Adipose tissue (tissue), 3 donors: Measurements from ENCODE around the gene DTHD1. TPM values are rescaled to one million over a fixed set of nuclear protein-coding genes. Genes with fewer than 3 reads are reported as not detected.

ENCODE experiments used
- H3K27ac ChIP-seq: one replicate; pipeline ENCODE4 v1.5.1; 2013; ENCODE audit warnings: low read depth, low read length
- WGBS, 3 donors: extraction: QIAGEN DNeasy Blood & Tissue Kit; methylation state at CpG; one replicate each; pipeline ENCODE4 v1.1.7; 2013; 5-methylcytosine and 5-hydroxymethylcytosine counted together
- polyA plus RNA-seq, 3 donors: library from polyadenylated mRNA; stranded (reverse); fragments of 200-250 nt; gene quantifications; one replicate each; pipeline ENCODE4 v1.2.3, GENCODE V29; 2013
- donor health status: healthy with polysubstance abuse.
- donor health status: Bipolar disorder and iron deficiency.
- donor health status: healthy.

DTHD1 gene
- polyA plus RNA-seq, 3 donors, result 0.15 TPM; not detected in 2

- H3K27ac ChIP-seq, result no peak overlapping the region
- WGBS, 3 donors, result 97 to 99% (median 98%) methylated on average over 2 of the region's 2 CpGs
Observed at GRCh38 chr4:36264207-36264826, 17.1 kb upstream of the DTHD1 start.

GRCh38 chr4:36267486-36268268 lies 13.7 kb upstream of the DTHD1 start:
- H3K27ac ChIP-seq, result no peak overlapping the region
- 57 to 61% (median 61%) methylated on average over 2 of the region's 2 CpGs for WGBS, 3 donors

- no peak overlapping the region for H3K27ac ChIP-seq
- WGBS, 3 donors, result 80 to 89% (median 84%) methylated on average over 4 of the region's 4 CpGs
Observed at GRCh38 chr4:36269101-36269500, 12.3 kb upstream of the DTHD1 start.

- no peak overlapping the region for H3K27ac ChIP-seq
- WGBS, 3 donors, result 66 to 87% (median 82%) methylated on average over 5 of the region's 5 CpGs
Observed at GRCh38 chr4:36269533-36270173, 11.8 kb upstream of the DTHD1 start.

GRCh38 chr4:36273276-36273675 lies 8.1 kb upstream of the DTHD1 start:
- no peak overlapping the region for H3K27ac ChIP-seq
- whole genome bisulfite sequencing, 3 donors, result 85 to 89% (median 87%) methylated on average over 4 of the region's 4 CpGs

- 81 to 90% (median 82%) methylated on average over 4 of the region's 4 CpGs for WGBS, 3 donors
- H3K27ac ChIP-seq, result no peak overlapping the region
Observed at GRCh38 chr4:36274158-36274557, 7.3 kb upstream of the DTHD1 start.

GRCh38 chr4:36277533-36277932 lies 3.9 kb upstream of the DTHD1 start:
- H3K27ac ChIP-seq, result no peak overlapping the region
- 69 to 80% (median 78%) methylated on average over 4 of the region's 4 CpGs for WGBS, 3 donors

GRCh38 chr4:36278789-36279188 lies 2.6 kb upstream of the DTHD1 start:
- no peak overlapping the region for H3K27ac ChIP-seq
- WGBS, 3 donors, result 76 to 84% (median 82%) methylated on average over 2 of the region's 2 CpGs

GRCh38 chr4:36280555-36280954 lies 861 bp upstream of the DTHD1 start:
- 53 to 66% (median 58%) methylated on average over 4 of the region's 4 CpGs for WGBS, 3 donors
- H3K27ac ChIP-seq, result no peak overlapping the region

- H3K27ac ChIP-seq, result no peak overlapping the region
Observed at GRCh38 chr4:36282503-36283030, 1.2 kb downstream of the DTHD1 start.

- WGBS, 3 donors, result 70 to 84% (median 78%) methylated on average over 2 of the region's 2 CpGs
- no peak overlapping the region for H3K27ac ChIP-seq
Observed at GRCh38 chr4:36283912-36284465, 2.6 kb downstream of the DTHD1 start.

GRCh38 chr4:36285784-36286480 lies 4.5 kb downstream of the DTHD1 start:
- WGBS, 3 donors, result 82 to 83% (median 82%) methylated on average over 6 of the region's 6 CpGs
- no peak overlapping the region for H3K27ac ChIP-seq

GRCh38 chr4:36286481-36286871 lies 5.1 kb downstream of the DTHD1 start:
- WGBS, 3 donors, result 85 to 88% (median 86%) methylated on average over 4 of the region's 4 CpGs
- no peak overlapping the region for H3K27ac ChIP-seq

GRCh38 chr4:36288731-36289426 lies 7.5 kb downstream of the DTHD1 start:
- 37 to 59% (median 42%) methylated on average over 2 of the region's 2 CpGs for WGBS, 3 donors

GRCh38 chr4:36290641-36291040 lies 9.2 kb downstream of the DTHD1 start:
- 76 to 82% (median 76%) methylated on average over 2 of the region's 2 CpGs for WGBS, 3 donors
- H3K27ac ChIP-seq, result no peak overlapping the region

More at GRCh38 chr4:36288731-36289426, 7.5 kb downstream of the DTHD1 start:
- no peak overlapping the region for H3K27ac ChIP-seq

- H3K27ac ChIP-seq, result no peak overlapping the region
- WGBS, 3 donors, result 57 to 82% (median 74%) methylated on average over 7 of the region's 7 CpGs
Observed at GRCh38 chr4:36292556-36293188, 11.3 kb downstream of the DTHD1 start.

- H3K27ac ChIP-seq, result no peak overlapping the region
- WGBS, 3 donors, result 86 to 94% (median 90%) methylated on average over 2 of the region's 2 CpGs
Observed at GRCh38 chr4:36301127-36301526, 19.7 kb downstream of the DTHD1 start.
